ENCODE results near the gene TFF3.

DNA sequence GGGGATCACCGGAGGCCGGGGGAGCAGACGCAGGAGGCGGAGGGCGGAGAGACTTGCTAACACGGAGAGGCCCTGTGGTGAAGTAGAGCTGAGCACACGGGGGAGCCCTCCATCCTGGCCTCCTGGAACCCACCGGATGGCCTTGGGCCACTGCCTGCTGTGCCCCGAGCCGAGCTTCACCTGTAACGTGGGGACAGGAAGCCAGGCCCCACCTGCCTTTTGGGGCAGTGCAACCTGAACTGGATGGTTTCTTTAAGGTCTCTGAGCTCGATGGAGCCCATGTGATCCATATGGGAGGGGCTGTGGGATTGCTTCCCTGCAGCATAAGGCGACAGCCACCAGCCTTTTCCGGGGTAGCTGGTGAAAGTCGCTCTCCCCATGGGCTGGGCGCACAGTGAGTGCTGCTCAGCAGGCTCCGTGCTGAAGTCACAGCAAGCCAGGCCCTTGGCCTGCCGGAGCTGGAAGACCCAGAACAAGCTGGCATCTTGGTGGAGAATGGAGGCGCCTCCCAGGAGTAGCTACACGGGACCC, 35.8 kb downstream of the TFF3 start:
- TF ChIP-seq, protein P1, sequence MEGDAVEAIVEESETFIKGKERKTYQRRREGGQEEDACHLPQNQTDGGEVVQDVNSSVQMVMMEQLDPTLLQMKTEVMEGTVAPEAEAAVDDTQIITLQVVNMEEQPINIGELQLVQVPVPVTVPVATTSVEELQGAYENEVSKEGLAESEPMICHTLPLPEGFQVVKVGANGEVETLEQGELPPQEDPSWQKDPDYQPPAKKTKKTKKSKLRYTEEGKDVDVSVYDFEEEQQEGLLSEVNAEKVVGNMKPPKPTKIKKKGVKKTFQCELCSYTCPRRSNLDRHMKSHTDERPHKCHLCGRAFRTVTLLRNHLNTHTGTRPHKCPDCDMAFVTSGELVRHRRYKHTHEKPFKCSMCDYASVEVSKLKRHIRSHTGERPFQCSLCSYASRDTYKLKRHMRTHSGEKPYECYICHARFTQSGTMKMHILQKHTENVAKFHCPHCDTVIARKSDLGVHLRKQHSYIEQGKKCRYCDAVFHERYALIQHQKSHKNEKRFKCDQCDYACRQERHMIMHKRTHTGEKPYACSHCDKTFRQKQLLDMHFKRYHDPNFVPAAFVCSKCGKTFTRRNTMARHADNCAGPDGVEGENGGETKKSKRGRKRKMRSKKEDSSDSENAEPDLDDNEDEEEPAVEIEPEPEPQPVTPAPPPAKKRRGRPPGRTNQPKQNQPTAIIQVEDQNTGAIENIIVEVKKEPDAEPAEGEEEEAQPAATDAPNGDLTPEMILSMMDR (IDR thresholded peaks at IDR 0.05) = no peak
- TF ChIP-seq POLR2A (IDR thresholded peaks at IDR 0.05) = no peak

Data from Peyer's patch (tissue), 4 donors.